Measurements from ENCODE around the gene RAB17.
"Not testable (repeated sequence)": the region's sequence is repeated elsewhere in the genome, so short reads cannot be mapped to it uniquely, and the experiment has no call there.

RAB17 gene

GRCh38 chr2:237599465-237600110 is 9.1 kb upstream of the RAB17 start:
- no peak for DNase-seq (ENCODE audit: low read depth in 4 of 4, low spot score in 1 of 4)

GRCh38 chr2:237598468-237599208 is 8.1 kb upstream of the RAB17 start:
- DNase-seq (ENCODE audit: low read depth in 4 of 4, low spot score in 1 of 4) = no peak

- no peak for DNase-seq (ENCODE audit: low read depth in 4 of 4, low spot score in 1 of 4)
These were observed 6.9 kb upstream of the RAB17 start for GRCh38 chr2:237597196-237598145.

GRCh38 chr2:237596520-237597195 is 6.1 kb upstream of the RAB17 start:
- DNase-seq (ENCODE audit: low read depth in 4 of 4, low spot score in 1 of 4) = no peak

GRCh38 chr2:237595829-237596519 is 5.4 kb upstream of the RAB17 start:
- not testable (repeated sequence) for DNase-seq (ENCODE audit: low read depth in 4 of 4, low spot score in 1 of 4)

- DNase-seq (ENCODE audit: low read depth in 4 of 4, low spot score in 1 of 4) = no peak
These were observed 4.0 kb upstream of the RAB17 start for GRCh38 chr2:237594514-237594871.

- DNase-seq (ENCODE audit: low read depth in 4 of 4, low spot score in 1 of 4) = no peak
These were observed 3.2 kb upstream of the RAB17 start for GRCh38 chr2:237593596-237594320.

GRCh38 chr2:237593036-237593435 is 2.5 kb upstream of the RAB17 start:
- no peak for DNase-seq (ENCODE audit: low read depth in 4 of 4, low spot score in 1 of 4)

GRCh38 chr2:237592425-237592980 is 2.0 kb upstream of the RAB17 start:
- no peak for DNase-seq (ENCODE audit: low read depth in 4 of 4, low spot score in 1 of 4)

- DNase-seq (ENCODE audit: low read depth in 4 of 4, low spot score in 1 of 4) = no peak
These were observed 777 bp upstream of the RAB17 start for GRCh38 chr2:237591141-237591881.

- DNase-seq (ENCODE audit: low read depth in 4 of 4, low spot score in 1 of 4) = no peak
These were observed 2.4 kb downstream of the RAB17 start for GRCh38 chr2:237588044-237588696.

GRCh38 chr2:237585590-237586221 is 4.8 kb downstream of the RAB17 start:
- DNase-seq (ENCODE audit: low read depth in 4 of 4, low spot score in 1 of 4) = no peak

- no peak for DNase-seq (ENCODE audit: low read depth in 4 of 4, low spot score in 1 of 4)
These were observed 6.9 kb downstream of the RAB17 start for GRCh38 chr2:237583385-237584295.

GRCh38 chr2:237581751-237582746 is 8.5 kb downstream of the RAB17 start:
- DNase-seq (ENCODE audit: low read depth in 4 of 4, low spot score in 1 of 4) = peak in 2 of 4 experiments; percentile 15 to 36

GRCh38 chr2:237581326-237581725 is 9.2 kb downstream of the RAB17 start:
- no peak for DNase-seq (ENCODE audit: low read depth in 4 of 4, low spot score in 1 of 4)
